ENCODE results near the gene VANGL1.

- TF ChIP-seq CTCF (IDR thresholded peaks at IDR 0.05 in 4 of 5, conservative IDR thresholded peaks at IDR 0.05 in 1 of 5) = no peak
- no peak for TF ChIP-seq POLR2A (IDR thresholded peaks at IDR 0.05)
These were observed 83.8 kb downstream of the VANGL1 start for GRCh38 chr1:115725600-115725999.
